Sigmoid colon (tissue), 4 donors: Measurements from ENCODE around the gene GSTT2B.
"Not testable (repeated sequence)": the region's sequence is repeated elsewhere in the genome, so short reads cannot be mapped to it uniquely, and the experiment has no call there.

Experiments used
- CTCF ChIP-seq, 4 experiments: fragments of 450-650 bp in 3 of 4; fragments of 200-600 bp in 1 of 4; IDR thresholded peaks; one replicate each; pipeline ENCODE4 v1.5.1; 2016 to 2019; ENCODE audit warnings: antibody characterized with exemption in 4 of 4, mild to moderate bottlenecking in 3 of 4, moderate library complexity in 2 of 4
- EP300 ChIP-seq, 4 donors: sonication (generic); formaldehyde crosslinking; IDR thresholded peaks; one replicate each; pipeline ENCODE4 v1.6.1; 2017; ENCODE audit warnings: antibody characterized with exemption in 4 of 4
- POLR2AphosphoS5 ChIP-seq, 4 donors: sonication (generic); formaldehyde crosslinking; IDR thresholded peaks; one replicate each; pipeline ENCODE4 v1.6.1; 2017; ENCODE audit warnings: antibody characterized with exemption in 4 of 4

DNA sequence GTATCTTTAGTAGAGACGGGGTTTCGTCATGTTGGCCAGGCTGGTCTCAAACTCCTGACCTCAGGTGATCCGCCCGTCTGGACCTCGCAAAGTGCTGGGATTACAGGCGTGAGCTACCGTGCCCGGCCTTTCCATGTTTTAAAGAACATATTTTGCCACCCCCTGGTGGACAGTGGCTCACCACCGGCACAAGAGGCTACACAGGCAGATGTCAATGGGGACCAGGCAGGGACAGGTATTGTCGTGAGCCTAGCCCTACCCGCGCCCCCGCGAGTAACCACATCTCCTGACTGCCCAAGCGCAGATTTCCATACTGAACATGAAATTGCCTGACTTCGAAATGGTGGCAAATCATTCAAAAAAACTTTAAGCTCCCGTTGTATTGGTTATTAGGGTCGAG, 5.1 kb upstream of the GSTT2B start:
- not testable (repeated sequence) for TF ChIP-seq EP300, CTCF, POLR2AphosphoS5 (IDR thresholded peaks at IDR 0.05)
